Measurements from ENCODE around the gene FN3KRP.

DNA sequence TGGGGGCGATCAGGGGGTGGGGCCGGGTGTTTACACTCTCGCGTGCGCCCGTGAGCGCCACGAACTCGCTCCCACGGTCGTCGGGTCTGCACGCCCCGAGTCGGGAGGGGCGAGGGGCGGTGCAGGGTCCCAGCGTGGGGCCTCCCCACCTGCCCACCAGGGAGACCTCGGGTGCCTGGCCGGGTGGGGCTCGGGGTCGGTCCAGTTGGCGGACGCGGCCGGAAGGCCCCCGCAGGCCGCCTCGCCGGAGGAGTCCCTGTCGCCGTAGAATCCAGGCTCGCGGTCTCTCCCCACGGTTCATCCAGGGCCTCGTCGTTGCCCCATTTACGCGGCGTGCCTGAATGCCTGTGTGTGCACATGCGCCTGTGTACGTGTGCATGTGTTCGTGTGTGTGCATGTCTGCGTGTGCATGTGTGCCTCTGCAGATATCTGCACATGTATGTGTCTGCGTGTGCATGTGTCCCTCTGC is 17.5 kb upstream of the FN3KRP start:
- no peak for TF ChIP-seq CTCF (IDR thresholded peaks at IDR 0.05; ENCODE audit: low read length)
- no peak for TF ChIP-seq EZH2 (IDR thresholded peaks at IDR 0.05; ENCODE audit: borderline replicate concordance, low read length)
